ENCODE data around the gene ZNF180.
"Not testable (repeated sequence)": the region's sequence is repeated elsewhere in the genome, so short reads cannot be mapped to it uniquely, and the experiment has no call there.

The ZNF180 gene

DNA sequence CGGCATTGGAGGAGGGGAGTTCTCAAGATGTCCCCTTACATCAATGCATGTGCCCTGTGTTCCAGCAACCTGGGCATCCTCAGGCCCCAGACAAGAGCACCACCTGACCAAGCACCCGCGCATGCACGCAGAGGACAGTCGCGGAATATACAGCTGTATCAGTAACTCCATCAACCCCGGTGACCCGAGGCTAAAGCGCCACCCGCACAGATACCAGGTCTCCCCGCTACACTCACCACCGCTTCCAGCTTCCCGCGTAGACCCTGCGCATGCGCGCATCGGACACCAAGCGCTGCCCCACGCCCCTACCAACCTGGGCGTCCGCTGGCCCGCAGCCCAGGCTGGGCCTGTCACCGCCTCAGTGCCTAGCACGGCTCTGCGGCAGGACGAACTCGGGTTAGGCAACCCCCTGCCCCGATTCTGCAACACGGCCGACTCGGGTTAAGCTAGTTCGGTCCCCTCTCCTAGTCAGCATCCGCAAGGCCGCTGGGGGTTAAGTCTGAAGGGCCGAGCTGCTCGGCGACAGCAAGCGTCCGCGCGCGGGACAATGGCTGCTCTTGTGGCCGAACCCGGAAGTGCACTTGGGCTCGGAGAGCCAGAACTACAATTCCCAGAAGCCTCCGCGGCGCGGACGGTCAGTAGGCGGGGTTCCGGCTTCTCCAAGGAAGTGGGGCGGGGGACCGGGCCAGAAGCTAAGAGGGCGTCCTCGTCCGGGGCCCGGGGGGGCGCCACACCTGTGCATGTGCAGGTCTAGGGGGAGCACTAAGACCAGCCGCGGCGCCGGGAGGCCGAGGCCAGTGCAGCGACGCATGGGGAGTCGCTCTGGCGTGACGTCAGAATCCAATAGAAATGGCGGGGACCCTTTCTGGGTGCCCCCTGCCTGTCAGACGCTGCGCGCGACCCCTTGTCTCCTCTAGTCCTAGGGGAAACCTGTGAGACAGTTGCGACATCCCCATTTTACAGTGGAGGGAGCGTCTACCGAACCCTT lies at the start of gene ZNF180:
Gene ZNF180 (minus strand): TSS at position 561 of the 988 bp plus-strand sequence. CDS start 3,188 bp downstream, outside the sequence.
- DNase-seq (ENCODE audit: low spot score) = peak; percentile 92

DNA sequence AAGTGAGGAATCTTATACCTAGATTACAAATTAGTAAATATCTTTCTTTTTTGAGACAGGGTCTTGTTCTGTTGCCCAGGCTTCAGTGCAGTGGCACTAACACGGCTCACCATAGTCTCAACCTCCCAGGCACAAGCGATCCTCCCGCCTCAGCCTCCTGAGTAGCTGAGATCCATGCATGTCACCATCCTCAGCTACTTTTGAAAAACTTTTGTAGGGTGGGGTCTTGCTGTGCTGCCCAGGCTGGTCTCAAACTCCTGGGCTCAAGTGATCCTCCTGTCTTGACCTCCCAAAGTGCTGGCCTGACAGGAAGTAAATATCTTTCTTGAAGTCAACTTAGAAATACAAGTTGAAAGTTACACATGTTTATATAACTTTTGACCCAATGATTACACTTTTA lies 49.2 kb upstream of the ZNF180 start:
- DNase-seq (ENCODE audit: low spot score) = no peak

DNA sequence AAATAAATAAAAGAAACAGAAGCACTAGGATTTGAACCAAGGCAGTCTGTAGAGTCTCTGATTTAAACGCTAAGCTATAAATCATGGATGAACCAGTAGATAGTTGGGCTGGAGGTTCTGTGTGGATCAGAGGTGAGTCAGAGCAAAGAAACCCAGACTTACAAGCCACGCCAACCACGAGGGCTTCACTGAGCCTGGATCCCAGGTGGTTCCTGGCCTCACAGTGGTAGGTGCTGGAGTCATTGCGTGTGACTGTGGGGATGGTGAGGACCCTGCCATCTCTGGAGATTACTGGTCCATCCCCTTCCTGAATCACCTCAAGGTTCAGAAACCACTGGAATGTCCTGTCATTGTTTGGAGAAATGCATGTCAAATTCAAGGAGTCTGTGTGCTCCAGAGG lies 48.4 kb upstream of the ZNF180 start:
- DNase-seq (ENCODE audit: low spot score) = no peak

DNA sequence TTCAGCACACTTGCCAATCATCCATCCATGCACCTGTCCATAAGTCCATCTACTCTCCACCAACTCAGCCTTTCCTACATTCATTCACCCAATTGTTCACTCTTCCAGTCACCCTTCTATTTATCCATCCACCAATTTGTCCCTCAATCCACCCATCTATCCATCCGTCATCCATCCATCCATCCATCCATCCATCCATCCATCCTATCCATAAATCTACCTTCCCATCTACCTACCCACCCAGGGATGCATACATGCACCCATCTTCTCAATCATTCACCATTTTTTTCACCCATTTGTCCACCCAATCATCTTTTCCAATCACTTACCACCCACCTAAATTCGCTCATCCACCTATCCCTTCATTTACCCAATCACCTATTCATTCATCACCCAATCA lies 43.7 kb upstream of the ZNF180 start:
- no peak for DNase-seq (ENCODE audit: low spot score)

DNA sequence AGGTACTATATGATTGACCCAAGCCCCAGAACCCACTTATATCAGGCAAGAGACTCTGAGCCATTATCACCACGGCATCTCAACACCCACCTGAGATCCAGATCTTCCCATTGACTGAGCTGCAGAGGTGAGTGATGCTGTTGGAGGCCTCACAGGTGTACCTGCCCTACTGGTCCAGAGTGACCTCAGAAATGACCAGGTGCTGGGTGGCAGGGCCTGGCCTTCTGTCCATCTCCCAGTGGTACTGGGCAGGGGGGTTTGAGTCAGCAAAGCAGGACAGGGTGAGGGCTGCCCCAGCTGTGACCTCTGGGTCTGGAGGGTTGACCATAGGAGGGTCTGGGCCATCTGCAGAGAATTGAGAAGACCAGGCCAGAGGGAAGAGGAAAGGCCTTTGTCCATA lies 42.3 kb upstream of the ZNF180 start:
- no peak for DNase-seq (ENCODE audit: low spot score)

DNA sequence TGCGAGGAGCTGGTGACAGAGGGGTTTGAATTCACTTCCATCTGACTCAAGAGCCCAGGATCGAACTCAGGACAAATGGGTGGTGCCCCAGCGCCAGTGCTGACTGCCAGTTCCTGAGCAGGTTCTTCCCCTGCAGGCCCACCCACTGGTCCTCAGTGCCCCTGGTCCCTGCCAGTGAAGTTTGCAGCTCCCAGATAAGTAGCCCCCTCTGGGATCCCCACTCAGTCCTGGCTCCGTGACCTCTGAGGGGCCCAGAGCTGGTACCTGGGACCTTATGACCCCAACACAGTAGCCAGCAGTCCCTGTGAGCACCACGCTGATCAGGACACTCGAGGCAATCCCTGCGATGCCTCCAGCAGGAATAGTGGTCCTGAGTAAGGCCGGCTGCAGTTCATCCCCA lies 40.4 kb upstream of the ZNF180 start:
- no peak for DNase-seq (ENCODE audit: low spot score)

DNA sequence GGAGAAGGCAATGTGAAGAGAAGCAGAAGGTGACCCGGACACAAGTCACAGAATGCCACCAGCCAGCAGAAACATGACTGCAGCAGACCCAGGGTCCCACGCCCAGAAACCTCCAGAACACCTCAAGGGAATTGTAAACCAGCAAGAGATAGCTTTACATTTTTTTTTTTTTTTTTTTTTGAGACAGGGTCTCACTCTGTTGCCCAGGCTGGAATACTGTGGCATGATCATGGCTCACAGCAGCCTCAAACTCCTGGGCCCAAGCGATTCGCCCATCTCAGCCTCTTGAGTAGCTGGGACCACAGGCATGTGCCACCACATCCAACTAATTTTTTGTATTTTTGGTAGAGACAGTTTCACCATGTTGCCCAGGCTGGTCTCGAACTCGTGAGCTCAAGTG lies 39.7 kb upstream of the ZNF180 start:
- DNase-seq (ENCODE audit: low spot score) = no peak

DNA sequence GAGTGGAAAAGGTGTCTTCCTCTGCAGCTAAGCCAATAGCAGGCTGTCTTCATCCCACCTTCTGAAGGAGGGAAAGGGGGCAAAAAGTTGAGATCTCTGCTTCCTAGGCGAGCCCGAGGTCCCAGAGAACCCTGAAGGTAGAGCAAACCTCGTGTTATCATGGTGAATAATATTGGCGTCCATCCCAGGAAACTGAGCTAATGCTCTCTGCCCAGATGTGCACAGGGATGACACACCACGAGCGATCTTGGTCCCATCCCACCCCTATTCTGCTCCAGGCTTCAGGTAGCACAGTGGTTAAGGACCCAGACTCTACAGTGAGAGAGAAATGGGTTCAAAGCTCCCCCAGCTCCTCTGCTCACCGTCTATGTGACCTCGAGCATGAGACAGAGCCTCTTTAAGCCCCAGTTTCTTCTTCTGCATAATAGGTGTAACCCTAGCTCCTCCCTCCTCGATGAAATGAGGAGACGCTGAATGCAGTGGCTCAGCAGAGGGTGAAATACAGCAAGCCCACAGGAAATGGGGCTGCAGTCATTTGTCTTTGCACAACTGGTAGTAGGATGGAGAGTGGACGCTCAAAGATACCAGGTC lies 39.0 kb upstream of the ZNF180 start:
- DNase-seq (ENCODE audit: low spot score) = no peak

DNA sequence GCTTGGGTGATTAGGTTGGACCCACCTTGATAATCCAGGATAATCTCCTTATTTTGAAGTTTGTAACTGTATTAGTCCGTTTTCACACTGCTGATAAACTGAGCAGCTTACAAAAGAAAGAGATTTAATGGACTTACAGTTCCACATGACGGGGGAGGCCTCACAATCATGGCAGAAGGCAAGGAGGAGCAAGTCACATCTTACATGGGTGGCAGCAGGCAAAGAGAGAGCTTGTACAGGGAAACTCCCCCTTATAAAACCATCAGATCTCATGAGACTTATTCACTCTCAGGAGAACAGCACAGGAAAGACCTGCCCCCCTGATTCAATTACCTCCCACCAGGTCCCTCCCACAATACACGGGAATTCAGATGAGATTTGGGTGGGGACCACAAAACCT lies 35.0 kb upstream of the ZNF180 start:
- DNase-seq (ENCODE audit: low spot score) = not testable (repeated sequence)

DNA sequence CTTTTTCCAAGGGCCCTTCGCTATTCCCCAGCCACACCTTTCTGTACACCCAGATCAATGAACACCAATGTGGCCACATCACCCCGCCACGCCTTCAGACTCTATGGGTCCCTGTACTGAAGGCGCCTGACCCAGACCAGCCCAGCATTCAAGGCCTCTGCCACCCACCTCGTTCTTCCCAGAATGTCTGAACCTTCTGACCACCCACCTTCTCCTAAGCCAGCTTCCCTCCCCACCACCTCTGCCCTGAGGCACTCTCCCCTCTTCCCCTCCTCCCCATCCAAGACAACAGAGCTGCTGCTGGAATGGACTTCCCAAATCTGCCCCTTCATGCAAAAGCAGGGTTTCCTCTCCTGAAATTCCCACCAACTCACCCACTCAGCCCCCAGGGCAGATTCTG lies 32.5 kb upstream of the ZNF180 start:
- no peak for DNase-seq (ENCODE audit: low spot score)

DNA sequence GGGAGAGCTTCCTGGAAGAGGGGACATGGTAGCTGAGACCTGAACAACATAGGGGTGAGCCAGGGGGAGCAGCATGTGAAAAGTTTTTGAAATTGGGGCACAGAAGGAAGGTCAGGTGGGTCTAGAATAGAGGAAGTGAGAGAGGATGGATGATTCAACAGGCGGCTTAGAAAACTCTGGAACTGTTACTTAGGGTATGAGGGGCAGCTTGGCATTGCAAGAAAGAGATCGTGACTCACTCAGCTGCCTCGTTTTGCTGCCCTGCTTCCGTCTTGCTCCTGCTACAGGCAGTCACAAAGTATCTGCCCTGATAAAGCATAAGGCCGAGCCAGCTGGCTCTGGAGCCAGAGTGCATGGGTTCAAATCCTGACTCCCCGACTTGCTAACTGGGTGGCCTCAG lies 30.5 kb upstream of the ZNF180 start:
- DNase-seq (ENCODE audit: low spot score) = no peak

DNA sequence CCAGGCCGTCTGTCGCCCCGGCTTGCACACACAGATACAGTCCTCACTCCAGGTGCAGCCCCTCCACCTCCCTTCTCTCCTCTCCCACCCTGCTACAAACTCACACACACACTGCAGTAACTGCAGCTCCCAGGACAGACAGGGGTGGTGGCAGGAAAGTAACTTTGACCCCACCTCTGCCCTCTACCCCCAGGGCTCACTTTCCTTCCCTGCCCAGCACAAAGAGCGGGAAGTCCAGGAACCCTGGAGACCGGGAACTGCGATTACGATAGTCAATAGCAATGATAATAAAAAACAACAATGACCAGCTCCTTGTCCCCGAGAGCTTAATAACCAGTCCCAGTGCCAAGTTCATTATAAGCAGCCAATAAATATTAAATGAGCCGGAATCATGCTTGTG lies 29.2 kb upstream of the ZNF180 start, which contains the start of gene CEACAM20:
Gene CEACAM20 (minus strand): TSS at position 140 of the 400 bp plus-strand sequence. CDS start 166 bp downstream, outside the sequence.
- DNase-seq (ENCODE audit: low spot score) = no peak

DNA sequence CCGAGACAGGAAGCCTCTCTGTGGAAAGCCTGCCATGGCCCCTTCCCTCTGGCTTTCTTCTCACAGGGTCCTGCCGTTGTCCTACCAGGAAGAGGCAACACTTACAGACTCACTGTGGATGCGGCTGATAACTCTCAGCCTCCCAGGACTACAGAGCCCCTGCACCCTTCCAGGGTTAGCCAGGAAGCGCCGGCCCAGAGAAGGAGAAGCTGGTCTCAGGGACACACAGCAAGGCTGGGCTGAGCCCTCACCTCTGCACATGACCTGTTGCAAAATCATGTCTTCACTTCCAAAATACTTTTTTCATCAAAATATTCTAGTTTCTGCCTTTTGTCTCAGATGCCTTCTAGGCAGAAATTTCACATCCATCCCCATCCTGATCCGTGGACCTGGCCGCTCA lies 27.2 kb upstream of the ZNF180 start:
- no peak for DNase-seq (ENCODE audit: low spot score)

DNA sequence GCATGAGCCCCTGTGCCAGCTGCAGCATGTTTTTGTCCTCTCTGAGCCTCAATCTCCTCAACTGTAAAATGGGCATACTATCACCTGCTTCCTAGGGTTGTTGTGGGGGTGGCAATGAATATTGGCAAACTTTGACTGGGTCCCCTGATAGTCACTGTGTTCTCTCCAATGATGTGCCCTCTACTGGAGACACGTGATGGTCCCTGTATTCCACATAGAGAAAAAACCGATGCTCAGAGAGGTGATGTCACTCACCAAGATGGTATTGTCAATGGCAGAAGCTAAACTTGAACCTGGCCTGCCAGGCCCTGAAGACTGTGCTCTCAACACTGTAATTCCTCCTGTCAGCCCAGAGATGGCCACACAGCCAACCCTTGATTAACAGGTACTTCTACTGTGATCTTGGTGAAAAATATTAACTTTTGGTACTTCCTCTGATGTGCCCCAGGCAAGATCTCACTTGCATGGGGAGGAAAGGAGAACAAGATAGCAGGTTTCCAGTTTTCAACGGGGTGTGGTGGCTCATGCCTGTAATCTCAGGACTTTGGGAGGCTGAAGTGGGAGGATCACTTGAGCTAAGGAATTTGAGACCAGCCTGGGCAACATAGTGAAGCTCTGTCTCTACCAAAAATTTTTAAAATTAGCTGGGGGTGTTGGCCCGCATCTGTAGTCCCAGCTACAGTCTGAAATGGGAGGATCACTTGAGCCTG lies 25.6 kb upstream of the ZNF180 start:
- no peak for DNase-seq (ENCODE audit: low spot score)

DNA sequence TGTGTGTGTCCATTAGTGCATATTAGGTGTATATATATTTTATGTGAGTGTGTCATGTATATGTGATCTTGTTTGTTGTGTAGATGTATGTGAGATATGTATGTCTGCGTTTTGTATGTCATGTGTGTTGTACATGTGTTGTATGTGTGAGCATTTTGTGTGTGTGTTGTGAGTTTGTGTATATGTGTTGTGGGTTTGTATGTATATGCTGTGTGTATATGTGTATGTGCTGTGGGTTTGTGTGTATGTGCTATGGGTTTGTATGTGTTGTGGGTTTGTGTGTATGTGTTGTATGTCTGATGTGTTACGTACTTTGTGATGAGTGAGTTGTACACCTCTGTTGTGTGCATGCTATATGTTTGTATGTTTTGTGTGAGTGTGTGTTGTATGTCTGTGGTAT lies 21.0 kb upstream of the ZNF180 start:
- no peak for DNase-seq (ENCODE audit: low spot score)

DNA sequence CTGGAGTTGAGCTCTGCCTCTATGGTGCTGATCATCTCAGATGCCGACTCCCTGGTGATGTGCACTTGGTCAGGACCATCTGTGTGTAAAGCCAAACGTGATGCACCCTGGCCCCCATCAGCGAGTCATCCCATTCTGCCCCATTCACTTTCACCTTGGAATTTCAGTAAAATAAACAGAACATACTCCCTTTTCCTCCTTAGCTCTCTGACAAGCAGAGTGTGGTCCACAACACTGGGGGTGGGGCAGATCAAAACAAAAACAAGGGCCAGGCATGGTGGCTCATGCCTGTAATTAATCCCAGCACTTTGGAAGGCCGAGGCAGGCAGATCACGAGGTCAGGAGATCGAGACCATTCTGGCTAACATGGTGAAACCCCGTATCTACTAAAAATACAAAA lies 16.8 kb upstream of the ZNF180 start:
- DNase-seq (ENCODE audit: low spot score) = no peak

DNA sequence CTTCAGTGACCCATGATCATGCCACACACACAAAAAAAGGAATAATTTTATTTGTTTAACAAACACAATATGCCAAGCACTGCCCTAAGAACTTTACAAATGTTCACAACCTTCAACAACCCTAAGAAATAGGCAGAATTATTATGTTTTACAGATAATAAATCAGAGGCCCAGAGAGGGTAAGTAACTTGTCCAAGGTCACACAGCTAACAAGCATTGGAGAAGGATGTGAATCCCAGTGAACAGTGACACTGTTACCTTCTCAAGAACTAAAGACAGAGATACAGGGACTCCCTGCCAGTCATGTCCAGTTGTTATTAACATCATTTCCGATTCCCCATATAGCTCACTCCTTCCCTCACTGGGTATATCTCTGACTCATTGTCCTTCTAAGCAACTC lies 15.6 kb upstream of the ZNF180 start:
- no peak for DNase-seq (ENCODE audit: low spot score)

DNA sequence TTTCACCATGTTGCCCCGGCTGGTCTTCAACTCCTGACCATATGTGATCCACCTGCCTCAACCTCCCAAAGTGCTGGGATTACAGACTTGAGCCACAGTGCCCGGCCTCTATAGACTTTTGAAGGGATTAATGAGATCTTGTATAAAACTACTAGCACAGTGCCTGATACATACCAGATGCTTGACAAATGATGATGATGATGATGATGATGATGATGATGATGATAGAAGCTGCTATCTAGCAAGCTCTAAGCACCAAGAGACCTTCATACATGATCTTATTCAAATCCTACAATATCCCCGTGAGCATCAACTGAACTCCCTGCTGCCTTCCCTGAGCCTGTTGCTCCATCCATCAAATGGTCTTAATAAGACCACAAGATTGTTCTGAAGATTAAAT lies 14.7 kb upstream of the ZNF180 start:
- DNase-seq (ENCODE audit: low spot score) = no peak

DNA sequence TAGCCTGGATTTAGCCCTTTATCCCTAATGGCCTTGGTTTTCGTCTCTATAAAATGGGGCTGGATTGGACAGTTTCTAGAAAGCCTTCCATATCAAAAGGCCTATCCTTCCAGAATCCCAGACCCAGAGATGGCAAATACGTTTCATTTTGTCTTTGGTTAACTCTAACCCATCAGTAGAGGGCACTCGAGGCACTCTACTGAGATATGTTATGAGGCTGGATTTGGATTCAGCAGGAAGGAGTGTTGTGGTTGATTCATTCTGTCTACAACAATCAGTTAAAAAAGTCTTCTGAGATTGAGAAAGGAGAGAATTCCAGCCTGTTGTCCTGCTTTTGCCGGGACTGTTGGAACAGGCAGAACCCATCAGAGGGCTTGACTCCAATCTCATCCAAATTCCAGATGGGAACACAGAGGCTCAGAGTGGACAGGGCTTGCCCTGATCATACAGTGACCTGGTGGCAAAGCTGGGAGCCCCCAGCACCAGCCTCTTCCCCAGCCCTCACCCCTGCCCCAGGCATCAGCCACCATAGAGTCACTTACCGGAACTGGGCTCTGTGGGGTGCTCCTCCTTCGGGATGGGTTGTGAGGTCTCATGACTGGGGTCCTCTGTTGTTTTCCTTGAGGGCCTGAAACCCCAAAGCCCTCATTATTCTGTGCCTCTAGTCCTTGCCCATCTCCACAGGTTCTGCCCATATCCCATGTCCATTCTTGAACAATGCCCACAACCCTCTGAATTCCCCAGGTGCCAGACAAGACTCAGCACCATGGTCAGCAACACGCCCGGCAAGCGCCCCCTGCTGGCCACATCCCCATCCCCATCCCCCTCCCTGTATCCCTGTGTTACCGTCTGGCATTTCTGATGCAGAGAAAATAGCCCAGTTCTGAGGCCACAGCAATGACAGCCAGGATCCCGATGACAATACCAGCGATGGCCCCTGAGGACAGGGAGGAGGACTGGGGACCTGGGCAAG lies 12.3 kb upstream of the ZNF180 start:
- peak; percentile 16 for DNase-seq (ENCODE audit: low spot score)

DNA sequence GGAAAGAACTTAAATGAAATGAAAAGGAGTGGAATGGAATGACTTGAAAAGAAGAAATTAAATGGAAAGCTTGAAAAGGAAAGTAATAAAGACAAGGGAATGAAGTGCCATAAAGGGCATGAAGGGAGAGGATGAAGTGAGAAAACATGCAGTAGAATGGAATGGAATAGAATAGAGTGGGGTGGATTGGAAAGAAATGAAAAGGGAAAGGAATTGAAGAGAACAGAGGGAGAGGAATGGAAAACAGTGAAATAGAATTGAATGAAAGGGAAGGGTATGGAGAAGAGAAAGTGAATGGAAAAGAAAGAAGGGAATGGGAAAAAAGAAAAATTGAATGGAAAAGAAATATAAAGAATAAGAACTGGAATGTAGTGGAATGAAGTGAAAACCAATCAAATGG lies 9.2 kb upstream of the ZNF180 start:
- DNase-seq (ENCODE audit: low spot score) = no peak

DNA sequence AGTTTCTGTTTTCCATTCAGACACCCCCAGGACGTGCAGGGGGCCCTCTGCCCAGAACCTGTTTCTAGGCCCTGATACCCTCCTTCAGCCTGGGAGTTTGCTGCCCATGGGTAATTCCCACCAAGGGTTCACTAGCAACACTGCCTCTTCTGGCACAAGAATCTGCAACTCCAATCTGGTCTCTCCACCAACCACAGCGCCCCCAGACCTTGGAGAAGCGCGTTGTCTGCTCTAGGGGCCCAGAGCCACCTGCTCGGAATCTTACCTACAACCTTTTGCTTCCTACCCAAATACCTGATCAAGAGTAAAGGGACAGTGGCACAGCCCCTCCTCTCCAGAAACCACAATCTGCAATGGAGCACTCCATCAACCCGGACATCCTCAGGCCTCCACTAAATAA lies 763 bp downstream of the ZNF180 start:
- no peak for DNase-seq (ENCODE audit: low spot score)

DNA sequence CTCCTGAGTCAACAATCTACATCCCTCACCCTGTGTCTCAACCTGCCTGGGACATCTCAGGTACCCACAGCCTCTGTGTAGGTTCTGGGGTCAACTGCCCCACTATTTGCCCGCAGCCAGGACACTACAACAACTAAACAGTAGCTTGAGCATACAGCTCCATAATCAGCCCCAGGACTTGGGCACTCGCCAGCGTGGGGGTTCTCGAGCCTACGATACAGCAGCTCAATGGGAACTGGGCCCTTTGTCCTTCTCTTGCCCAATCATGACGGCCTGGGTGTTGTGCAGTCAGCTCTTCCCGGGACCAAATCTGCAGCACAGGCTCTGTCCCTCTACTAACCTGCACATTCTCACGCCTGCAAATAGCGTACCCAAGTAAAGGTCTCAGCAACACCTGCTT lies 1.3 kb downstream of the ZNF180 start:
- DNase-seq (ENCODE audit: low spot score) = no peak

Data from kidney capillary endothelial cell (primary cell).